Common myeloid progenitor, CD34-positive (primary cell): Measurements from ENCODE around the gene PCDHA5.
"Not testable (repeated sequence)": the region's sequence is repeated elsewhere in the genome, so short reads cannot be mapped to it uniquely, and the experiment has no call there.

ENCODE experiments used
- CTCF ChIA-PET: fragments of 350-600 bp; sonication (Branson Sonifier 250); formaldehyde crosslinking; loops from one replicate; lab custom pipeline; 2021; ENCODE audit warnings: antibody characterized with exemption; lab: Charles Lee
- POLR2A ChIA-PET: fragments of 350-600 bp; sonication (Branson Sonifier 250); formaldehyde crosslinking; loops from one replicate; lab custom pipeline; 2021; ENCODE audit warnings: antibody characterized with exemption; lab: Charles Lee
- DNase-seq, 3 donors: peaks; one replicate each; pipeline versions ENCODE4 v3.0.0 to v3.0.0-alpha.2; 2013
- H3K27ac ChIP-seq, 2 experiments: 1 replicate in 1 of 2; 2 replicates in 1 of 2; pipeline ENCODE4 v1.7.0; 2013; ENCODE audit warnings: inconsistent platforms in 2 of 2, low read length in 2 of 2, mild to moderate bottlenecking in 2 of 2, low read depth in 1 of 2, moderate library complexity in 1 of 2; ENCODE audit not compliant: severe bottlenecking in 2 of 2, insufficient read depth in 1 of 2, poor library complexity in 1 of 2
- H3K27me3 ChIP-seq, 5 experiments: replicated peaks in 2 of 5; 1 replicate in 3 of 5; 2 replicates in 2 of 5; pipeline versions ENCODE4 v1.6.1 to v1.7.0; 2013; ENCODE audit warnings: low read length in 4 of 5, mild to moderate bottlenecking in 2 of 5, moderate library complexity in 2 of 5, inconsistent platforms in 1 of 5; ENCODE audit not compliant: insufficient read depth in 5 of 5, control insufficient read depth in 4 of 5
- H3K36me3 ChIP-seq, 4 experiments: 1 replicate in 2 of 4; 2 replicates in 2 of 4; pipeline versions ENCODE4 v1.6.1 to v1.7.0; 2013; ENCODE audit warnings: low read length in 3 of 4, control low read depth in 1 of 4, mild to moderate bottlenecking in 1 of 4; ENCODE audit not compliant: control insufficient read depth in 4 of 4, insufficient read depth in 4 of 4
- H3K4me1 ChIP-seq, 4 experiments: 1 replicate in 3 of 4; 2 replicates in 1 of 4; pipeline versions ENCODE4 v1.6.1 to v1.7.1; 2013; ENCODE audit warnings: low read length in 3 of 4, mild to moderate bottlenecking in 3 of 4, control low read depth in 1 of 4, inconsistent platforms in 1 of 4, moderate library complexity in 1 of 4; ENCODE audit not compliant: control insufficient read depth in 4 of 4, insufficient read depth in 4 of 4; ENCODE audit errors: control extremely low read depth in 1 of 4
- H3K4me3 ChIP-seq, 7 experiments: 1 replicate in 4 of 7; 2 replicates in 3 of 7; pipeline versions ENCODE4 v1.5.1 to v1.7.0; 2013; ENCODE audit warnings: mild to moderate bottlenecking in 7 of 7, low read length in 6 of 7, moderate library complexity in 6 of 7, inconsistent platforms in 2 of 7, low read depth in 2 of 7, control low read depth in 1 of 7; ENCODE audit not compliant: insufficient read depth in 4 of 7, control insufficient read depth in 1 of 7; ENCODE audit errors: extremely low read depth in 1 of 7
- H3K9me3 ChIP-seq, 5 experiments: 1 replicate in 4 of 5; 2 replicates in 1 of 5; pipeline versions ENCODE4 v1.6.1 to v1.7.1; 2013; ENCODE audit warnings: low read length in 4 of 5, mild to moderate bottlenecking in 2 of 5, inconsistent platforms in 1 of 5, low read depth in 1 of 5, moderate library complexity in 1 of 5; ENCODE audit not compliant: control insufficient read depth in 4 of 5, insufficient read depth in 2 of 5; ENCODE audit errors: control extremely low read depth in 1 of 5
- WGBS: methylation state at CpG from one replicate; pipeline ENCODE4 v1.1.5; 2013; ENCODE audit not compliant: insufficient coverage; 5-methylcytosine and 5-hydroxymethylcytosine counted together

The PCDHA5 gene

GRCh38 chr5:140835622-140836510, 14.5 kb downstream of the PCDHA5 start:
- Histone ChIP-seq H3K27ac (no peak overlapping the region), H3K36me3 (no peaks in the 10 kb centered on the region), H3K4me3 (no peak overlapping the region), H3K4me1 (no peaks in the 10 kb centered on the region), H3K9me3 (peaks cover 8 to 31% (median 17%) of the 10 kb centered on the region in 5 experiments), H3K27me3 (peaks cover 0 to 21% (median 12%) of the 10 kb centered on the region in 5 experiments)
- 41% methylated on average over 103 of the region's 103 CpGs for WGBS
- POLR2A ChIA-PET: no interaction called here
- CTCF ChIA-PET: no interaction called here
- no peak for DNase-seq

- ChIA-PET CTCF (no interaction called here), POLR2A (no interaction called here)
- Histone ChIP-seq H3K27me3 (peaks cover 0 to 17% (median under 1%) of the 10 kb centered on the region in 5 experiments), H3K4me3 (no peak within 1 kb of the TSS), H3K9me3 (peaks cover 8 to 29% (median 23%) of the 10 kb centered on the region in 5 experiments), H3K4me1 (no peaks in the 10 kb centered on the region), H3K27ac (no peak within 1 kb of the TSS), H3K36me3 (no peaks in the 10 kb centered on the region)
- DNase-seq: peak; percentile 2 to 13 (median 6)
- 21% methylated on average over 17 of the region's 47 CpGs for WGBS
These were observed 19.9 kb downstream of the PCDHA5 start, which contains the start of gene PCDHA8 for GRCh38 chr5:140840978-140841962. Gene PCDHA8 (plus strand): TSS chr5:140841187. CDS start chr5:140841322, 135 bp downstream.

GRCh38 chr5:140842798-140843733, 21.7 kb downstream of the PCDHA5 start:
- H3K27ac ChIP-seq: no peak overlapping the region
- POLR2A ChIA-PET: no interaction called here
- WGBS: 45% methylated on average over 58 of the region's 87 CpGs
- CTCF ChIA-PET: no interaction called here
- DNase-seq: no peak
- H3K4me3 ChIP-seq: no peak overlapping the region
- no peaks in the 10 kb centered on the region for H3K36me3 ChIP-seq
- peaks cover 8 to 30% (median 20%) of the 10 kb centered on the region in 5 experiments for H3K9me3 ChIP-seq
- no peaks in the 10 kb centered on the region for H3K4me1 ChIP-seq
- H3K27me3 ChIP-seq: peaks cover 0 to 14% (median 0%) of the 10 kb centered on the region in 5 experiments

- H3K27ac ChIP-seq, CTCF ChIA-PET, DNase-seq, H3K36me3 ChIP-seq, POLR2A ChIA-PET, H3K4me3 ChIP-seq, H3K4me1 ChIP-seq: not testable (repeated sequence)
- Histone ChIP-seq H3K9me3 (peaks cover 2 to 26% (median 16%) of the 10 kb centered on the region in 5 experiments), H3K27me3 (peaks cover 0 to 14% (median 0%) of the 10 kb centered on the region in 5 experiments)
- 20% methylated on average over 23 of the region's 48 CpGs for WGBS
These were observed 27.0 kb downstream of the PCDHA5 start, which contains the start of gene PCDHA9 for GRCh38 chr5:140848139-140849102. Gene PCDHA9 (plus strand): TSS chr5:140848382. CDS start chr5:140848496, 114 bp downstream.

GRCh38 chr5:140849831-140850634, 28.6 kb downstream of the PCDHA5 start:
- H3K4me1 ChIP-seq, DNase-seq, H3K36me3 ChIP-seq, H3K4me3 ChIP-seq, H3K27ac ChIP-seq, POLR2A ChIA-PET, CTCF ChIA-PET: not testable (repeated sequence)
- Histone ChIP-seq H3K27me3 (peaks cover 0 to 13% (median under 1%) of the 10 kb centered on the region in 5 experiments), H3K9me3 (peaks cover 1 to 23% (median 16%) of the 10 kb centered on the region in 5 experiments)
- 47% methylated on average over 101 of the region's 101 CpGs for WGBS
